GM12891 (cell line): ENCODE results near the gene ARPC2.

ENCODE experiments used
- POLR2A ChIP-seq: IDR thresholded peaks from 2 replicates; pipeline ENCODE4 v1.6.1; 2011; ENCODE audit warnings: low read depth, low read length, control low read depth
- POU2F2 ChIP-seq: IDR thresholded peaks from 2 replicates; pipeline ENCODE4 v1.6.1; 2011; ENCODE audit warnings: low read depth, mild to moderate bottlenecking, control low read depth, low read length, moderate library complexity
- TAF1 ChIP-seq: IDR thresholded peaks from 2 replicates; pipeline ENCODE4 v1.6.1; 2011; ENCODE audit warnings: low read depth, low read length, control low read depth

DNA sequence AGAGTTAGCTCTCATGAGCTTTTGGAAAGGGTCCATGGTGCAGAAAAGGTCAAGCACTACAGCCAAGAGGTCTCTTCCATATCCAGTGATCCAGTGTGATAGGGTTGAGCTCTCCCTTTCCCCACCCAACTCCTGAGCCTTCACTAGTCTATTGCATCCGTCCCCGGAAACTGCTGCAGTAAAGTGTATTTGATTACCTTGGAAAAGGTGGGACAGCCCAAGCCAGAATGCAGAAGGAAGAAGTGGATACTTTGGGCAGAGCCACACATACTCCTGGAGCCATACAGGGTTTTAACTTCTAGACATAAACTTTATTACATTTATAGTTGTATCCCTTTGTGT, 56.9 kb downstream of the ARPC2 start:
- TF ChIP-seq POLR2A: no peak
- TF ChIP-seq POU2F2: no peak
- TF ChIP-seq TAF1: no peak
